Measurements from ENCODE around the gene POLR3F.
"Not testable (repeated sequence)": the region's sequence is repeated elsewhere in the genome, so short reads cannot be mapped to it uniquely, and the experiment has no call there.

The POLR3F gene

DNA sequence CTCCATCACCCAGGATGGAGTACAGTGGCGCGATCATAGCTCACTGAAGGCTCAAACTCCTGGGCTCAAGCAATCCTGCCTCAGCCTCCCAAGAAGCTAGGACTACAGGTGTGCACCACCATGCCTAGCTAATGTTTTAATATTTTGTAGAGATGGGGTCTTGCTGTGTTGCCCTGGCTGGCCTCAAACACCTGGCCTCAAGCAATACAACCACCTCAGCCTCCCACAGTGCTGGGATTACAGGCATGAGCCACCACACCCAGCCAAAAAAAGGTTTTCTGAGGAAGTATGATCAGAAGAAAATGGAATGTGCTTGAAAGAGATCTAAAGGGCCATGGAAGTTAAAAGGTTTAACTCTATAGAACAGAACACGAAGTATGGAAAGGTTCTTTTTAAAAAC lies 21.1 kb downstream of the POLR3F start:
- Mint-ChIP-seq H3K4me1 (no peaks in the 10 kb centered on the region), H3K36me3 (peaks cover 69% of the 10 kb centered on the region), H3K9me3 (no peaks in the 10 kb centered on the region), H3K27ac (no peak overlapping the region), H3K27me3 (no peaks in the 10 kb centered on the region), H3K4me3 (no peak overlapping the region)
- ATAC-seq: no peak

- peak overlapping the region; percentile 73 for H3K27ac Mint-ChIP-seq
- H3K4me1 Mint-ChIP-seq: peaks cover 10% of the 10 kb centered on the region
- H3K9me3 Mint-ChIP-seq: no peaks in the 10 kb centered on the region
- peaks cover 21% of the 10 kb centered on the region for H3K36me3 Mint-ChIP-seq
- peak overlapping the region; percentile 86 for H3K4me3 Mint-ChIP-seq
- no peak for ATAC-seq
- H3K27me3 Mint-ChIP-seq: no peaks in the 10 kb centered on the region
Measured at GRCh38 chr20:18496042-18496441, 28.9 kb downstream of the POLR3F start.

DNA sequence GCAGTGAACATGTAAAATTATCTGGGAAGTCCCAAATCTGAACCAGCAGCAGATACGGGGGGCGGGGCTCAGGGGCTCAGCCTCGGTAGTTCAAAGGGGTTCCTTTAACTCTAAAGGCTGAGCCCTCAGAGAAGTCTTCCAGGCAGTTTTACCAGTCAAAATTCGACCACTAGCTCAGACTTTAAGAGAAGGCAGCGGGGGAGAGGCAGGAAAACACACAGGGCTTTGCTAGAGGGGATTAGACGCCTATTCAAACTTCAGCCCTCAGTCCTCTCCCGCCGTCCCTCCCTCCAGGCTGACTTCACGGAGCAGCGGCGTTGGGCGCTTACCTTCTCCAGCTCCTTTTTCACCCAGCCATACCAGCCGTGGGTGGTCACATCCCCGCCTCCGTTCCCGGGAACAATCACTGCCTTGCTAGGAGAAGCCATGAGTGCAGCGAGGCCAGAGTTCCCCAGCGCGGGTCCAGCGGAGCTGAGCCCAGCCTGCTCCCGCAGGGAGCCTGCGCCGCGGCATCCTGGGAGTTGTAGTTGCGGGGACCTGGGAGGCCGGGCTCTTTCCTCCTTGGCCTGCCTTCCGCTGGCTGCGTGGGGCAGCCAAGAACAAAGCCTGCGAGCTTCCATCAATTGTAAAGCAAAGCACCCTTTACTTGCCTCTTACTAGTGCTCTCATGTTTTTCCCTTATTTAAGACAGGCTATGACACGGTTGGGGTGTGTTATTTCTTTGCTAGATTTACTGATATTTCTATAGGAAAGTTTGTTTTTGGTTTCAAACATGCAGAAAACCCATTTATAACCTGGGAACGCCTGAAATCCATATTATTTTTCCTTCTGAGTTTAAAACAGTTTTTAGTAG lies 29.8 kb downstream of the POLR3F start, which contains the start of gene RBBP9:
RBBP9 (minus strand) TSS at position 486 of the 853 bp plus-strand sequence; CDS start at position 428, 58 bp downstream.
- ATAC-seq: peak; percentile 100
- H3K27ac Mint-ChIP-seq: peak within 1 kb of the TSS; percentile 73
- H3K9me3 Mint-ChIP-seq: no peaks in the 10 kb centered on the region
- H3K4me3 Mint-ChIP-seq: peak within 1 kb of the TSS; percentile 86
- peaks cover 15% of the 10 kb centered on the region for H3K36me3 Mint-ChIP-seq
- peaks cover 6% of the 10 kb centered on the region for H3K27me3 Mint-ChIP-seq
- peaks cover 10% of the 10 kb centered on the region for H3K4me1 Mint-ChIP-seq

DNA sequence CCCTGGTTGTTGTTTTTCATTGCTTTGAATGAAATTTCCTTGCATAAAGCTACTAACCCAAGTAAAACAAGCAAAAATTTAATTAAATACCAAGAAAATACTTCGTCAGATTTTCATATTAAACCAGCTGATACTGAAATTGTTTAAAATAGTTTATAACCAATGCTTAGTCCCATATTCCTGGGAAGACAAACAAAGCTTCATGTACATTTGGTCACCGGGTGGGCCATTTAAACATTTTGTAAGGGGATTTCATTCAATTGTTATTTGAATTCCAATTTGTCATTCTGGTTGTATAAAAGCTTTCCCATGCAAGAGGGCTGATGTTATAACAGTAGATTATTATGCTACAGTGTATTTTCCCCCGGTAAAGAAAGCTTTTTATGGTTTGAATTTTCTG lies 30.4 kb downstream of the POLR3F start:
- Mint-ChIP-seq H3K27ac (peak overlapping the region; percentile 73), H3K9me3 (no peaks in the 10 kb centered on the region), H3K4me1 (peaks cover 10% of the 10 kb centered on the region), H3K4me3 (peak overlapping the region; percentile 86), H3K27me3 (peaks cover 12% of the 10 kb centered on the region), H3K36me3 (peaks cover 9% of the 10 kb centered on the region)
- ATAC-seq: no peak

- H3K27me3 Mint-ChIP-seq: peaks cover 14% of the 10 kb centered on the region
- not testable (repeated sequence) for H3K4me1 Mint-ChIP-seq, H3K9me3 Mint-ChIP-seq, ATAC-seq, H3K4me3 Mint-ChIP-seq, H3K27ac Mint-ChIP-seq, H3K36me3 Mint-ChIP-seq
Measured at GRCh38 chr20:18501672-18502071, 34.5 kb downstream of the POLR3F start.

GRCh38 chr20:18504479-18505060 lies 37.4 kb downstream of the POLR3F start:
- Mint-ChIP-seq H3K9me3 (no peaks in the 10 kb centered on the region), H3K27ac (no peak overlapping the region), H3K27me3 (peaks cover 14% of the 10 kb centered on the region), H3K4me1 (peaks cover 10% of the 10 kb centered on the region), H3K36me3 (no peaks in the 10 kb centered on the region), H3K4me3 (no peak overlapping the region)
- no peak for ATAC-seq

DNA sequence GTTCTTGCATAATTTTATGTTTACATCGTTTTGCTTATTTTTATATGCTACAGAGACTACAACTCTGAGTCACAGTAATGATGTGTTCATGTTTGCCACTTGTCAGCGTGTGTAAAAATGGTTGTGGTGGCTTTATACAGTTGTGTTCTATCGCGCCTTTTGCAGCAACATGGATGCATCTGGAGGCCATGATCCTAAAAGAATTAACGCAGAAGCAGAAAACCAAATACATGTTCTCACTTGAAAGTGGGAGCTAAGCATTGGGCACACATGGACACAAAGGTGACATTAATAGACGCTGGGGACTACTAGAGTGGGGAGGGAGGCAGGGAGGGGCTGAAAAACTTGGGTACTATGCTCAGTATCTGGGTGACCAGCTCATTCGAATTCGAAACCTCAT lies 39.6 kb downstream of the POLR3F start:
- peaks cover 10% of the 10 kb centered on the region for H3K27me3 Mint-ChIP-seq
- no peaks in the 10 kb centered on the region for H3K9me3 Mint-ChIP-seq
- ATAC-seq: no peak
- peaks cover 27% of the 10 kb centered on the region for H3K4me1 Mint-ChIP-seq
- H3K27ac Mint-ChIP-seq: peak overlapping the region; percentile 96
- H3K36me3 Mint-ChIP-seq: peaks cover 22% of the 10 kb centered on the region
- peak overlapping the region; percentile 95 for H3K4me3 Mint-ChIP-seq

GRCh38 chr20:18507218-18508191 lies 40.3 kb downstream of the POLR3F start, which contains the start of gene SEC23B:
Gene SEC23B, plus strand, starts transcription at chr20:18507940. Its CDS starts 2,896 bp downstream, at chr20:18510836.
- Mint-ChIP-seq H3K27me3 (peaks cover 3% of the 10 kb centered on the region), H3K36me3 (peaks cover 23% of the 10 kb centered on the region), H3K4me3 (peak within 1 kb of the TSS; percentile 95), H3K4me1 (peaks cover 28% of the 10 kb centered on the region), H3K9me3 (no peaks in the 10 kb centered on the region), H3K27ac (peak within 1 kb of the TSS; percentile 96)
- ATAC-seq: peak; percentile 98

- Mint-ChIP-seq H3K4me3 (no peak overlapping the region), H3K4me1 (peaks cover 34% of the 10 kb centered on the region), H3K27me3 (no peaks in the 10 kb centered on the region), H3K36me3 (peaks cover 39% of the 10 kb centered on the region), H3K9me3 (no peaks in the 10 kb centered on the region), H3K27ac (no peak overlapping the region)
- no peak for ATAC-seq
Measured at GRCh38 chr20:18511571-18511970, 44.4 kb downstream of the POLR3F start.

DNA sequence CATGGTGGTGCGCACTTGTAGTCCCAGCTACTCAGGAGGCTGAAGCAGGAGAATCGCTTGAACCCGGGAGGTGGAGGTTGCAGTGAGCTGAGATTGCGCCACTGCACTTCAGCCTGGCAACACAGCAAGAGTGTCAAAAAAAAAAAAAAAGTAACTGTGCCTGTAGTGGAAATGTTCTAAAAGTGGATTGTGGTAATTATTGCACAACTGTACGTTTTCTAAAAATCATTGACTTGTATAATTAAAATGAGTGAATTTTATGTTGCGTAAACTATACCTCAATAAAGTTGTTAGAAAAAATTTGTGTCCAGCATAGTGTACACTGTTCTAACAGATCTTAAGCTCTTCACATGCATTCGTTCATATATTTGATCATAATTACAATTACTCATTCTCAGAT lies 46.0 kb downstream of the POLR3F start:
- H3K27me3 Mint-ChIP-seq: no peaks in the 10 kb centered on the region
- H3K27ac Mint-ChIP-seq: no peak overlapping the region
- ATAC-seq: no peak
- peaks cover 39% of the 10 kb centered on the region for H3K36me3 Mint-ChIP-seq
- H3K9me3 Mint-ChIP-seq: no peaks in the 10 kb centered on the region
- H3K4me1 Mint-ChIP-seq: peaks cover 34% of the 10 kb centered on the region
- H3K4me3 Mint-ChIP-seq: no peak overlapping the region

GRCh38 chr20:18514127-18514526 lies 46.9 kb downstream of the POLR3F start:
- H3K4me3 Mint-ChIP-seq: no peak overlapping the region
- peaks cover 39% of the 10 kb centered on the region for H3K36me3 Mint-ChIP-seq
- ATAC-seq: no peak
- H3K9me3 Mint-ChIP-seq: no peaks in the 10 kb centered on the region
- no peaks in the 10 kb centered on the region for H3K27me3 Mint-ChIP-seq
- H3K27ac Mint-ChIP-seq: no peak overlapping the region
- peaks cover 25% of the 10 kb centered on the region for H3K4me1 Mint-ChIP-seq

- H3K27me3 Mint-ChIP-seq: no peaks in the 10 kb centered on the region
- peaks cover 16% of the 10 kb centered on the region for H3K4me1 Mint-ChIP-seq
- peaks cover 26% of the 10 kb centered on the region for H3K36me3 Mint-ChIP-seq
- no peak for ATAC-seq
- no peaks in the 10 kb centered on the region for H3K9me3 Mint-ChIP-seq
- H3K27ac Mint-ChIP-seq: no peak overlapping the region
- no peak overlapping the region for H3K4me3 Mint-ChIP-seq
Measured at GRCh38 chr20:18515973-18516372, 48.8 kb downstream of the POLR3F start.

GRCh38 chr20:18522066-18522465 lies 54.9 kb downstream of the POLR3F start:
- not testable (repeated sequence) for H3K4me1 Mint-ChIP-seq, H3K9me3 Mint-ChIP-seq, H3K27me3 Mint-ChIP-seq, H3K27ac Mint-ChIP-seq, ATAC-seq, H3K4me3 Mint-ChIP-seq
- peaks cover 24% of the 10 kb centered on the region for H3K36me3 Mint-ChIP-seq

GRCh38 chr20:18523066-18523465 lies 55.9 kb downstream of the POLR3F start:
- Mint-ChIP-seq H3K36me3 (peaks cover 30% of the 10 kb centered on the region), H3K27me3 (no peaks in the 10 kb centered on the region), H3K4me1 (no peaks in the 10 kb centered on the region), H3K4me3 (no peak overlapping the region), H3K9me3 (no peaks in the 10 kb centered on the region), H3K27ac (no peak overlapping the region)
- ATAC-seq: no peak

- Mint-ChIP-seq H3K27ac (no peak overlapping the region), H3K9me3 (no peaks in the 10 kb centered on the region), H3K36me3 (peaks cover 46% of the 10 kb centered on the region), H3K4me1 (no peaks in the 10 kb centered on the region), H3K27me3 (no peaks in the 10 kb centered on the region), H3K4me3 (no peak overlapping the region)
- ATAC-seq: no peak
Measured at GRCh38 chr20:18524646-18525045, 57.5 kb downstream of the POLR3F start.
